Smooth muscle cell (in vitro differentiated cells): Measurements from ENCODE around the gene PTGR1. TPM values are rescaled to one million over a fixed set of nuclear protein-coding genes. Genes with fewer than 3 reads are reported as not detected.
"Not testable (repeated sequence)": the region's sequence is repeated elsewhere in the genome, so short reads cannot be mapped to it uniquely, and the experiment has no call there.

Experiments
- DNase-seq: peaks from one replicate; lab custom pipeline; 2025; ENCODE audit not compliant: unreplicated experiment; lab: John Stamatoyannopoulos, UW
- H2AFZ ChIP-seq: fragments of 200-600 bp; sonication (generic); 2 replicates; pipeline ENCODE4 v1.6.0; 2016; ENCODE audit warnings: antibody characterized with exemption, low read depth, mild to moderate bottlenecking
- H3F3A ChIP-seq: fragments of 200-600 bp; sonication (generic); 2 replicates; pipeline ENCODE4 v1.6.0; 2017; ENCODE audit warnings: antibody characterized with exemption, low read depth
- H3K27ac ChIP-seq: fragments of 200-600 bp; sonication (generic); 2 replicates; pipeline ENCODE4 v1.5.1; 2016; ENCODE audit warnings: low read depth, mild to moderate bottlenecking
- H3K27me3 ChIP-seq: fragments of 200-600 bp; sonication (generic); 2 replicates; pipeline ENCODE4 v1.6.1; 2016; ENCODE audit warnings: low read depth, mild to moderate bottlenecking
- H3K36me3 ChIP-seq: fragments of 200-600 bp; sonication (generic); 2 replicates; pipeline ENCODE4 v1.5.1; 2016; ENCODE audit warnings: low read depth
- H3K4me1 ChIP-seq: fragments of 200-600 bp; sonication (generic); 2 replicates; pipeline ENCODE4 v1.5.1; 2016; ENCODE audit warnings: low read depth
- H3K4me2 ChIP-seq: fragments of 200-600 bp; sonication (generic); 2 replicates; pipeline ENCODE4 v1.6.0; 2016; ENCODE audit warnings: mild to moderate bottlenecking
- H3K4me3 ChIP-seq: fragments of 200-600 bp; sonication (generic); 2 replicates; pipeline ENCODE4 v1.5.1; 2016; ENCODE audit warnings: mild to moderate bottlenecking
- H3K79me2 ChIP-seq: fragments of 200-600 bp; sonication (generic); 2 replicates; pipeline ENCODE4 v1.6.0; 2016; ENCODE audit warnings: low read depth, mild to moderate bottlenecking
- H3K9ac ChIP-seq: fragments of 200-600 bp; sonication (generic); 2 replicates; pipeline ENCODE4 v1.6.0; 2016; ENCODE audit warnings: low read depth
- H3K9me3 ChIP-seq: fragments of 200-600 bp; sonication (generic); replicated peaks from 2 replicates; pipeline ENCODE4 v1.5.1; 2016; ENCODE audit warnings: low read depth
- H4K20me1 ChIP-seq: fragments of 200-600 bp; sonication (generic); 2 replicates; pipeline ENCODE4 v1.6.0; 2016; ENCODE audit warnings: low read depth
- WGBS: methylation state at CpG from one replicate; pipeline ENCODE4 v1.1.7; 2016; ENCODE audit warnings: low lambda C conversion rate; 5-methylcytosine and 5-hydroxymethylcytosine counted together
- polyA plus RNA-seq: library from polyadenylated mRNA; unstranded; fragments of >200 nt; fragmentation: Nextera tagmentation; extraction: Ambion mirVana; gene quantifications from 2 replicates; pipeline ENCODE4 v1.2.1, GENCODE V29; 2016
- total RNA-seq: library from RNA; depleted of rRNA; stranded (reverse); fragments of >200 nt; gene quantifications from 2 replicates; pipeline ENCODE4 v1.2.3, GENCODE V29; 2014
- TF ChIP-seq, protein P1 (sequence below): fragments of 200-600 bp; sonication (generic); IDR thresholded peaks from 2 replicates; pipeline ENCODE4 v1.5.1; 2017; ENCODE audit warnings: borderline replicate concordance, mild to moderate bottlenecking, antibody characterized with exemption; ENCODE audit not compliant: insufficient read depth, poor library complexity, severe bottlenecking

Gene PTGR1
- total and polyA plus RNA-seq, 2 experiments from 2014 or later: 70.5 to 74.4 TPM

- Histone ChIP-seq H3K9me3 (no peaks in the 10 kb centered on the region), H3K79me2 (no peaks in the 10 kb centered on the region), H2AFZ (no peak overlapping the region), H3K27ac (no peak overlapping the region), H3K4me1 (no peaks in the 10 kb centered on the region), H3K9ac (no peak overlapping the region), H4K20me1 (no peaks in the 10 kb centered on the region), H3K27me3 (no peaks in the 10 kb centered on the region), H3F3A (no peaks in the 10 kb centered on the region), H3K36me3 (peaks cover 10% of the 10 kb centered on the region), H3K4me3 (no peak overlapping the region), H3K4me2 (no peak overlapping the region)
- DNase-seq: no peak
- 95% methylated on average over 7 of the region's 7 CpGs for WGBS
- TF ChIP-seq, protein P1, sequence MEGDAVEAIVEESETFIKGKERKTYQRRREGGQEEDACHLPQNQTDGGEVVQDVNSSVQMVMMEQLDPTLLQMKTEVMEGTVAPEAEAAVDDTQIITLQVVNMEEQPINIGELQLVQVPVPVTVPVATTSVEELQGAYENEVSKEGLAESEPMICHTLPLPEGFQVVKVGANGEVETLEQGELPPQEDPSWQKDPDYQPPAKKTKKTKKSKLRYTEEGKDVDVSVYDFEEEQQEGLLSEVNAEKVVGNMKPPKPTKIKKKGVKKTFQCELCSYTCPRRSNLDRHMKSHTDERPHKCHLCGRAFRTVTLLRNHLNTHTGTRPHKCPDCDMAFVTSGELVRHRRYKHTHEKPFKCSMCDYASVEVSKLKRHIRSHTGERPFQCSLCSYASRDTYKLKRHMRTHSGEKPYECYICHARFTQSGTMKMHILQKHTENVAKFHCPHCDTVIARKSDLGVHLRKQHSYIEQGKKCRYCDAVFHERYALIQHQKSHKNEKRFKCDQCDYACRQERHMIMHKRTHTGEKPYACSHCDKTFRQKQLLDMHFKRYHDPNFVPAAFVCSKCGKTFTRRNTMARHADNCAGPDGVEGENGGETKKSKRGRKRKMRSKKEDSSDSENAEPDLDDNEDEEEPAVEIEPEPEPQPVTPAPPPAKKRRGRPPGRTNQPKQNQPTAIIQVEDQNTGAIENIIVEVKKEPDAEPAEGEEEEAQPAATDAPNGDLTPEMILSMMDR: no peak
Observed at GRCh38 chr9:111559000-111559610, 40.3 kb downstream of the PTGR1 start.

DNA sequence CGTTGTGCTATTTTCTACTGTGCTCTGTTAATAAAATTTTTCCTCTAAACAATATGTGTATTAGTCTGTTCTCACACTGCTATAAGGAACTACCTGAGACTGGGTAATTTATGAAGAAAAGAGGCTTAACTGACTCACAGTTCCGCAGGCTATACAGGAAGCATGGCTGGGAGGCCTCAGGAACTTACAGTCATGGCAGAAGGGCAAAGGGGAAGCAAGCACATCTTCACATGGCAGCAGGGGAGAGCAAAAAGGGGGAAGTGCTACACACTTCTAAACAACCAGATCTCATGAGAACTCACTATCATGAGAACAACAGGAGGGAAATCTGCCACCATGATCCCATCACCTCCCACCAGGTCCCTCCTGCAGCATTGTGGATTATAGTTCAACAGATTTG lies 44.0 kb downstream of the PTGR1 start:
- 84% methylated on average over 2 of the region's 2 CpGs for WGBS
- DNase-seq, H3F3A ChIP-seq, H3K9me3 ChIP-seq, H2AFZ ChIP-seq, H3K27me3 ChIP-seq, H3K27ac ChIP-seq, H3K79me2 ChIP-seq, H3K9ac ChIP-seq, H3K4me1 ChIP-seq, H3K4me3 ChIP-seq, H4K20me1 ChIP-seq, H3K36me3 ChIP-seq, H3K4me2 ChIP-seq: not testable (repeated sequence)

DNA sequence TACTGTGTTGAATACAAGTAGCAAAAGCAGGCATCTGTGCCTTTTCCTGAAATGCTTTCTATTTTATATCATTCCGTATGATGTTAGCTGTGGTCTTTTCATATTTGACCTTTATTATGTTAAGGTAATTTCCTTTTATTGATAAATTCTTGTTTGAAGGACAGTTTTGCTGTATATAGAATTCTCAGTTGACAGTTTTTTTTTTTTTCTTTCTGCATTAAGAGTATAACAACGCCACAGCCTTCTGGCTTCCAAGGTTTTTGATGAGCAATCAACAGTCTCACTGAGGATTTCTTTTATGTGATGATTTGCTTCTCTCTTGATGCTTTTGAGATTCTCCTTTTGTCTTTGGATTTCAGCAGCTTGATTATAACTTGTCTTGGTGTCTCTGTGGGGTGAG lies 50.8 kb downstream of the PTGR1 start:
- Histone ChIP-seq H2AFZ (no peak overlapping the region), H3K4me1 (no peaks in the 10 kb centered on the region), H3K27me3 (no peaks in the 10 kb centered on the region), H3K9me3 (peaks cover 37% of the 10 kb centered on the region), H3K4me3 (no peak overlapping the region), H4K20me1 (no peaks in the 10 kb centered on the region), H3K36me3 (peaks cover 9% of the 10 kb centered on the region), H3K27ac (no peak overlapping the region), H3K4me2 (no peak overlapping the region), H3K79me2 (no peaks in the 10 kb centered on the region), H3F3A (no peaks in the 10 kb centered on the region), H3K9ac (no peak overlapping the region)
- TF ChIP-seq, protein P1: no peak
- WGBS: 100% methylated on average over 2 of the region's 2 CpGs
- DNase-seq: no peak

- H2AFZ ChIP-seq: no peak overlapping the region
- H3K4me2 ChIP-seq: no peak overlapping the region
- H3K9me3 ChIP-seq: peaks cover 46% of the 10 kb centered on the region
- H3K27ac ChIP-seq: no peak overlapping the region
- 96% methylated on average over 11 of the region's 11 CpGs for WGBS
- no peak for DNase-seq
- H3K4me1 ChIP-seq: no peaks in the 10 kb centered on the region
- no peaks in the 10 kb centered on the region for H3F3A ChIP-seq
- H3K9ac ChIP-seq: no peak overlapping the region
- H3K36me3 ChIP-seq: peaks cover 6% of the 10 kb centered on the region
- H3K4me3 ChIP-seq: no peak overlapping the region
- no peaks in the 10 kb centered on the region for H3K27me3 ChIP-seq
- TF ChIP-seq, protein P1: no peak
- H4K20me1 ChIP-seq: no peaks in the 10 kb centered on the region
- no peaks in the 10 kb centered on the region for H3K79me2 ChIP-seq
Observed at GRCh38 chr9:111542497-111543254, 56.8 kb downstream of the PTGR1 start.
